Measurements from ENCODE around the gene BBS1.

Gene BBS1

GRCh38 chr11:66557733-66558326 lies 47.4 kb downstream of the BBS1 start:
- TF ChIP-seq TAF1 (IDR thresholded peaks at IDR 0.05; ENCODE audit: borderline replicate concordance, insufficient read depth, low read length) (no peak), FOXP2 (optimal IDR thresholded peaks at IDR 0.05; ENCODE audit: borderline replicate concordance, extremely low read depth, extremely low read length, insufficient read depth) (no peak), POLR2AphosphoS5 (IDR thresholded peaks at IDR 0.05; ENCODE audit: low read depth, low read length) (no peak), SIN3A (IDR thresholded peaks at IDR 0.05; ENCODE audit: borderline replicate concordance, insufficient read depth, low read length) (no peak)
- TF ChIP-seq, protein P1, sequence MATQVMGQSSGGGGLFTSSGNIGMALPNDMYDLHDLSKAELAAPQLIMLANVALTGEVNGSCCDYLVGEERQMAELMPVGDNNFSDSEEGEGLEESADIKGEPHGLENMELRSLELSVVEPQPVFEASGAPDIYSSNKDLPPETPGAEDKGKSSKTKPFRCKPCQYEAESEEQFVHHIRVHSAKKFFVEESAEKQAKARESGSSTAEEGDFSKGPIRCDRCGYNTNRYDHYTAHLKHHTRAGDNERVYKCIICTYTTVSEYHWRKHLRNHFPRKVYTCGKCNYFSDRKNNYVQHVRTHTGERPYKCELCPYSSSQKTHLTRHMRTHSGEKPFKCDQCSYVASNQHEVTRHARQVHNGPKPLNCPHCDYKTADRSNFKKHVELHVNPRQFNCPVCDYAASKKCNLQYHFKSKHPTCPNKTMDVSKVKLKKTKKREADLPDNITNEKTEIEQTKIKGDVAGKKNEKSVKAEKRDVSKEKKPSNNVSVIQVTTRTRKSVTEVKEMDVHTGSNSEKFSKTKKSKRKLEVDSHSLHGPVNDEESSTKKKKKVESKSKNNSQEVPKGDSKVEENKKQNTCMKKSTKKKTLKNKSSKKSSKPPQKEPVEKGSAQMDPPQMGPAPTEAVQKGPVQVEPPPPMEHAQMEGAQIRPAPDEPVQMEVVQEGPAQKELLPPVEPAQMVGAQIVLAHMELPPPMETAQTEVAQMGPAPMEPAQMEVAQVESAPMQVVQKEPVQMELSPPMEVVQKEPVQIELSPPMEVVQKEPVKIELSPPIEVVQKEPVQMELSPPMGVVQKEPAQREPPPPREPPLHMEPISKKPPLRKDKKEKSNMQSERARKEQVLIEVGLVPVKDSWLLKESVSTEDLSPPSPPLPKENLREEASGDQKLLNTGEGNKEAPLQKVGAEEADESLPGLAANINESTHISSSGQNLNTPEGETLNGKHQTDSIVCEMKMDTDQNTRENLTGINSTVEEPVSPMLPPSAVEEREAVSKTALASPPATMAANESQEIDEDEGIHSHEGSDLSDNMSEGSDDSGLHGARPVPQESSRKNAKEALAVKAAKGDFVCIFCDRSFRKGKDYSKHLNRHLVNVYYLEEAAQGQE (IDR thresholded peaks at IDR 0.05; ENCODE audit: insufficient read depth in 1 of 2, low read depth in 2 of 2, low read length in 2 of 2) = no peak

- TF ChIP-seq POLR2AphosphoS5 (IDR thresholded peaks at IDR 0.05; ENCODE audit: low read depth, low read length) = no peak
- TF ChIP-seq FOXP2 (optimal IDR thresholded peaks at IDR 0.05; ENCODE audit: borderline replicate concordance, extremely low read depth, extremely low read length, insufficient read depth) = no peak
- TF ChIP-seq SIN3A (IDR thresholded peaks at IDR 0.05; ENCODE audit: borderline replicate concordance, insufficient read depth, low read length) = no peak
- TF ChIP-seq, protein P1 (IDR thresholded peaks at IDR 0.05; ENCODE audit: insufficient read depth in 1 of 2, low read depth in 2 of 2, low read length in 2 of 2) = no peak
- TF ChIP-seq TAF1 (IDR thresholded peaks at IDR 0.05; ENCODE audit: borderline replicate concordance, insufficient read depth, low read length) = no peak
Observed at GRCh38 chr11:66559142-66559865, 48.9 kb downstream of the BBS1 start.

DNA sequence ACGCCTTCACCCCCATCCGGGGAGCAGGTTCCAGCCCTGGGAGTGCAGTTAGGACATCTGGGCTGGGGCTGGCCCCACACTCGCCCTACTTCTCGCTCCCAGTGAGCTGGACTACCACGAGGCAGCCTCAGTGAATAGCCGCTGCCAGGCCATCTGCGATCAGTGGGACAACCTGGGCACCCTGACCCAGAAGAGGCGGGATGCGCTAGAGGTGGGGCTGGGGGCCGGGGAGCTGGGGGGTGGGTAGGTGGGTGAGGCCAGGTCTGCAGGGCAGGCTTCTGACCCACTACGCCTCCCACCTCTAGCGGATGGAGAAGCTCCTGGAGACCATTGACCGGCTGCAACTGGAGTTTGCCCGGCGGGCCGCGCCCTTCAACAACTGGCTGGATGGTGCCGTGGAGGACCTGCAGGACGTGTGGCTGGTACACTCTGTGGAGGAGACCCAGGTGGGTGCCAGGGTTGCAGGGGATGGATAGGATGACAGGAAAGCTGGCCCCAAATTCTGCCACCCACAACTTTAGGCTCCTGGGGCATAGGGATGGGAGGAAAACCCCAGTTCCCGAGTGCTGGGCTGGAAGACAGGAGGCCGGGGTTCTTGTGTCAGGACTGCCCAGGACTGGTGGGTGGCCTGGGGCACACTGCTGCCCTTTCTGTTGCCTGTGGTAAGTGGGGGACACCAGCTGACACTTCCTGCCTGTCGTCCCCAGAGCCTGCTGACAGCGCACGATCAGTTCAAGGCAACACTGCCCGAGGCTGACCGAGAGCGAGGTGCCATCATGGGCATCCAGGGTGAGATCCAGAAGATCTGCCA lies 49.6 kb downstream of the BBS1 start:
- TF ChIP-seq, protein P1 (IDR thresholded peaks at IDR 0.05; ENCODE audit: insufficient read depth in 1 of 2, low read depth in 2 of 2, low read length in 2 of 2) = no peak
- TF ChIP-seq FOXP2 (optimal IDR thresholded peaks at IDR 0.05; ENCODE audit: borderline replicate concordance, extremely low read depth, extremely low read length, insufficient read depth) (no peak), POLR2AphosphoS5 (IDR thresholded peaks at IDR 0.05; ENCODE audit: low read depth, low read length) (no peak), TAF1 (IDR thresholded peaks at IDR 0.05; ENCODE audit: borderline replicate concordance, insufficient read depth, low read length) (no peak), SIN3A (IDR thresholded peaks at IDR 0.05; ENCODE audit: borderline replicate concordance, insufficient read depth, low read length) (no peak)

DNA sequence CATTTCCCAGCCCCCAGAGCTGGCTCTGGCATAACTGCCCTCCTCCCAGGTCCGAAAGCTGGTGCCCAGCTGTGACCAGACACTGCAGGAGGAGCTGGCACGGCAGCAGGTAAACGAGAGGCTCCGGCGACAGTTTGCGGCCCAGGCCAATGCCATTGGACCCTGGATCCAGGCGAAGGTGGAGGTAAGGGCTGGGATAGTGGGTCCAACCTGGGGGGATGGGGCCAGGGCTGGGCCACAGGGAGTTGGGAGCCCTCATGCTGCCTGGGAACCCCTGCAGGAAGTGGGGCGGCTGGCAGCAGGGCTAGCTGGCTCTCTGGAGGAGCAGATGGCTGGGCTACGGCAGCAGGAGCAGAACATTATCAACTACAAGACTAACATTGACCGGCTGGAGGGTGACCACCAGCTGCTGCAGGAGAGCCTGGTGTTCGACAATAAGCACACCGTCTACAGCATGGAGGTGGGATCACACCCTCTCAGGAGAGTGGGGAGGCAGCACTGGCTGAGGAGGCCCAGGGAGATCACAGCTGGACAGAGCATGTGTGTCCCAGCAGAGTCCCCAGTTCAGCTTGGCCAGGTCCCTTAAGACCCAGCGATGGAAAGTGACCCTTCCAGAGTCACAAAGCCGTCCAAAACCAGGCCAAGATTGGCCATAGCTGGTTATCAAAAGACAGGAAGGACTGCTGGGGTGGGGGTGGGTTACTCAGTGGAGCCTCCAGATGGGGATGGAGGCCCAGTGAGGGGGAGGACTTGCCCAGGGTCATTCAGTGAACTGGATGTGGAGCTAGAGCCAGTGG lies 50.9 kb downstream of the BBS1 start:
- TF ChIP-seq, protein P1 (IDR thresholded peaks at IDR 0.05; ENCODE audit: insufficient read depth in 1 of 2, low read depth in 2 of 2, low read length in 2 of 2) = no peak
- no peak for TF ChIP-seq FOXP2 (optimal IDR thresholded peaks at IDR 0.05; ENCODE audit: borderline replicate concordance, extremely low read depth, extremely low read length, insufficient read depth)
- TF ChIP-seq POLR2AphosphoS5 (IDR thresholded peaks at IDR 0.05; ENCODE audit: low read depth, low read length) = no peak
- TF ChIP-seq TAF1 (IDR thresholded peaks at IDR 0.05; ENCODE audit: borderline replicate concordance, insufficient read depth, low read length) = no peak
- no peak for TF ChIP-seq SIN3A (IDR thresholded peaks at IDR 0.05; ENCODE audit: borderline replicate concordance, insufficient read depth, low read length)
